Stimulated activated naive CD8-positive, alpha-beta T cell treated with anti-CD3 and anti-CD28 coated beads, Interleukin-15, Interleukin-2, amounts not matched to agents 100 ng/mL and 50 ng/mL, for 24 hours (primary cell): ENCODE data around the gene SPIRE1.

ENCODE experiments used
- H3K27ac Mint-ChIP-seq: one replicate; pipeline ENCODE4 v1.8.0; 2021; ENCODE audit warnings: mild to moderate bottlenecking, mixed read lengths
- H3K27me3 Mint-ChIP-seq: one replicate; pipeline ENCODE4 v1.8.0; 2021; ENCODE audit warnings: mixed read lengths
- H3K36me3 Mint-ChIP-seq: one replicate; pipeline ENCODE4 v1.8.0; 2021; ENCODE audit warnings: low read depth, mixed read lengths
- H3K4me1 Mint-ChIP-seq: one replicate; pipeline ENCODE4 v1.8.0; 2021; ENCODE audit warnings: low read depth, mixed read lengths
- H3K4me3 Mint-ChIP-seq: one replicate; pipeline ENCODE4 v1.8.0; 2021; ENCODE audit warnings: mild to moderate bottlenecking, mixed read lengths
- H3K9me3 Mint-ChIP-seq: one replicate; pipeline ENCODE4 v1.8.0; 2021; ENCODE audit warnings: mixed read lengths

Gene SPIRE1

DNA sequence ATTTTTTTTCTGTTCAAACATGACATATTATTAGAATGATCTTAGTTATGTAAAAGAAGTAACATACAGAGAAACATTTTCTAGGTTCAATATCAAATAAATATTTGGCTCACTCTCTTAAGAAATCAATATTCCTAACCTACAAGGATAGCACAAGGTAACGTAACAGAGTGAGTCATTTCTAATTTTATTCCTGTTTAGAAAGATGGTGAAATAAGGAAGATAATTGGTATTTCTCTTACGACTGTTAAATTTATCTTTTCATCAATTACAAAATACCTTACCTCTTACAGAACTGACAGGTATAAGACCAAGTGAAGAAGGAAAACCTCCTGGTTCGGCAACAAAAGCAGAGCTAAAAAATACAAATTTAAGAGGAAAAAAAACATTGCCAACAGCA lies 205.1 kb downstream of the SPIRE1 start:
- no peak overlapping the region for H3K27ac Mint-ChIP-seq
- H3K4me1 Mint-ChIP-seq = no peaks in the 10 kb centered on the region

DNA sequence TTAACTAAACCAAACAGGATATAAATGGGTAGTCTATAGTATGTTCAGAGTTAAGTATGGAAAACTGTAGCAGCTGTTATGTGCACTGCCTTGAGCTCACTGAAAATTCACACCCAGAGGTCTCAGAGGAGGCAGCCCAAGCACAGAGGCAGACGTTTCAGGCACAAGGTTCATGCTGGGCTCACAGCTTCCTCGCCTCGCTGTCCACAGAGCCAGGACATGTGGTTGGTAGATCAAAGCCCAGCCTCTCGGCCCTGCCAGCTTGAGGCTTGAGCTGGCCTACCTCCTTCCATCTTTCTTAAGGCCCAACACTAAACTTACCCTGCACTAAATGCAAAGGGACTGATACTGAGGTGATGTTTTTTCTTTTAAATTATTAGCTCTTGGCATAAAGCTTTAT lies 206.5 kb downstream of the SPIRE1 start:
- H3K4me3 Mint-ChIP-seq = no peak overlapping the region
- H3K27me3 Mint-ChIP-seq = no peaks in the 10 kb centered on the region
- no peak overlapping the region for H3K27ac Mint-ChIP-seq
- peaks cover 4% of the 10 kb centered on the region for H3K36me3 Mint-ChIP-seq
- H3K9me3 Mint-ChIP-seq = no peaks in the 10 kb centered on the region
- no peaks in the 10 kb centered on the region for H3K4me1 Mint-ChIP-seq

More for the DNA sequence above, 205.1 kb downstream of the SPIRE1 start:
- Mint-ChIP-seq H3K27me3 (no peaks in the 10 kb centered on the region), H3K9me3 (no peaks in the 10 kb centered on the region), H3K36me3 (peaks cover 4% of the 10 kb centered on the region), H3K4me3 (no peak overlapping the region)

DNA sequence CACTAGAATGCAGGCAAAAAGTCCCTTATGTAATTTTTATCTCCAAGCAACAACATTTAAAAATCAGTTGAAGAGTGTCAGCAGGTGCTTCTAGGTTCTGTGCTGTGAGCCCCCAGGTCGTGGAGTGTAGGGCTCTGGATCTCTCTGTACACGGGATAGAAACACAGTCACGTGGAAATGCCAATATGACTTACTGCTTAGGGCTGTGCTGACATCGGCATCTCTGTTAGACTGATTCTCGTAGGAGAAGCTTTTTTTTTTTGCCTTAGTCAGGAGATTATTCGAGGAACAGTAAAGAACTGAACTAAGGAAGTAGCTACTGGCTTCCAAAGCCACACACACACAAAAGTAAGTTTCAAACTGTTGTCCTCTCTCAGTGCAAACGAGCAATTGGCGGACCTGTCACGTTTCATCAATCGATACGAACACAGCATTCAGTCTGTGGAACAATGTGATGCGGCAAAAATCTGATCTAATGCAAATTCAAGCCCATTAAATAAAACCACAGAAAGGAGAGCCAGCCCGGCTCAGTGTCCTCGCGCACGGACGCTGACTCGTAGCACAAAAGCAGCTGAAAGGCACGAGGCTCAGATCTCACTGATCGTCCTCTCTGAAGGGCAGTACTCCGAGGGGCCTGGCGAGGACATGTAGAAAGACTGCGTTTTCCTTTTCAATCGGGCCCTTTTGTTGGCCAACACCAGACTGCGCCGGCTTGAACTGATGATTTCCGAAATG lies 208.7 kb downstream of the SPIRE1 start:
- H3K27me3 Mint-ChIP-seq = no peaks in the 10 kb centered on the region
- no peaks in the 10 kb centered on the region for H3K4me1 Mint-ChIP-seq
- peaks cover 4% of the 10 kb centered on the region for H3K36me3 Mint-ChIP-seq
- H3K9me3 Mint-ChIP-seq = no peaks in the 10 kb centered on the region
- H3K27ac Mint-ChIP-seq = no peak overlapping the region
- H3K4me3 Mint-ChIP-seq = no peak overlapping the region

DNA sequence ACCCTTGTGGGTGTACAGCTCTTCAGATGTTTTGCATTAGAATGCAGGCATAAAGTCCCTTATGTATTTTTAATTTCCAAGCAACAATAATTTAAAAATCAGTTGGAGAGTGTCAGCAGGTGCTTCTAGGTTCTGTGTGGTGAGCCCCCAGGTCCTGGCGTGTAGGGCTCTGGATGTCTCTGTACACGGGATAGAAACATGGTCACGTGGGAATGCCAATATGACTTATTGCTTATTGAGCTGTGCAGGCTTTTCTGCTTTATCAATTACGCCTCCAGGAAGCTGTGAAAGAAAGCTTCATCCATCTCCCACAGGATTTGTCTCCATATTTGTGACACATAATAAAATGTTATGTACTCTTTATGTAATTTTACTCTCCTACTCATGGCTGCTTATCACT lies 212.4 kb downstream of the SPIRE1 start:
- Mint-ChIP-seq H3K27me3 (no peaks in the 10 kb centered on the region), H3K36me3 (peaks cover 4% of the 10 kb centered on the region), H3K4me1 (no peaks in the 10 kb centered on the region)

DNA sequence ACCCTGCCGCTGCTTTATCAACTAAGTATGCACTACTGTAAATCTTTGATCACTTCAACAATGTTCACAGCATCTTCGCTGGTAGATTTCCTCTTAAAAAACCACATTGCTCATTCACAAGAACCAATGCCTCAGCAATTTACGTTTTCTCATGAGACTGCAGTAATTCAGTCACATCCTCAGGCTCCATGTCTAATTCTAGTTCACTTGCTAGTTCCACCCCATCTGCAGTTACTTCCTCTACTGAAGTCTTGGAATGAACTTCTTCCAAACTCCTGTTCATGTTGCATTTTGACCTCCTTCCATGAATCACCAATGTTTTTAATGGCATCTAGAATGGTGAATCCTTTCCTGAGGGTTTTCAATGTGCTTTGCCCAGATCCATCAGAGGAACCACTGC lies 214.4 kb downstream of the SPIRE1 start:
- Mint-ChIP-seq H3K4me1 (no peaks in the 10 kb centered on the region), H3K36me3 (no peaks in the 10 kb centered on the region), H3K27me3 (no peaks in the 10 kb centered on the region), H3K9me3 (peaks cover 4% of the 10 kb centered on the region), H3K27ac (no peak overlapping the region), H3K4me3 (no peak overlapping the region)

More for the DNA sequence above, 212.4 kb downstream of the SPIRE1 start:
- Mint-ChIP-seq H3K27ac (no peak overlapping the region), H3K4me3 (no peak overlapping the region), H3K9me3 (peaks cover 4% of the 10 kb centered on the region)

DNA sequence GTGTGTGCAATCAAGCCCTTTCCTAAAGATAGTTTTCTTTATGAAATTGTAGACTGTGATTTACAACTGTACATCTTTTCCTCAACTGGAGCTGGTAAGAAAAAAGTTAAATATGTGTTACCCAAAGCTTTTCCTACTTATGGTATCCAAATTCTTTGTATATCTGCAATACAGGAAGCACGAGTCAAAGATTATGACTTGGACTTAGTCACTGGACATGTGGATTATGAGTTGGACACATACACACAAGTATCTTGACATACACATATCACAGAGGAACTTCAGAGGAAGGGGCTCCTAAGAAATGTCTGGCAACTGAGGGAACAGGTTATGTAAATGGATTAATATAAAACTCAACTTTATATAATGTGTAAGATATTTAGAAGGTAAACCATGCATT lies 215.0 kb downstream of the SPIRE1 start:
- Mint-ChIP-seq H3K27me3 (no peaks in the 10 kb centered on the region), H3K4me3 (no peak overlapping the region), H3K27ac (no peak overlapping the region)

DNA sequence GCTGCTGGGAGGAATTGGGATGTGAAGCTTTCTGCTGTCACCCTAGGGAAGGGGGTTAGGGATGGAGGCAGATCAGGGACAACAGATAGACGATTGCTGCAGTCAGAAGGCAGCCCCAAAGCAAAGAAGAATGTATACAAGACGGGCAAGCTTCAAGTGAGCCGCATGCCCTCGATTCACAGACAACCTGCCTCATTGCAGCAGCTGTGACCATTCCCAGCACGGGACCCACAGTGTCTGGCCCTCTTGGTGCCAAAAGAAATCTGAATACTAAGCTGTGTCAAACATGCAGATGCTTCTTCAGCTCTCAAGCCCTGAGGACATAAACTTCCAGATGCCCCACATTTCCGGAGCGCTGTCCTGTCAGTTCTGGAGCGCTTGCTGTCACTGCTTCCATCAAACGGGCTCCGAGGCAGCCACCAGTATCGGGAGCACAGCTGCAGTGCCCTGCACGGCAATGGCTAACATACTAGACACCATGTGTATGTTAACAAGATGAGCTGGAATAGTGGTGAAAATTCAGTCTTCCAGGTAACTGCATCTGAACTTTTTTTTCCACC lies 216.4 kb downstream of the SPIRE1 start:
- Mint-ChIP-seq H3K9me3 (peaks cover 4% of the 10 kb centered on the region), H3K4me1 (no peaks in the 10 kb centered on the region), H3K27ac (no peak overlapping the region), H3K27me3 (no peaks in the 10 kb centered on the region), H3K4me3 (no peak overlapping the region), H3K36me3 (no peaks in the 10 kb centered on the region)

More for the DNA sequence above, 215.0 kb downstream of the SPIRE1 start:
- no peaks in the 10 kb centered on the region for H3K4me1 Mint-ChIP-seq
- H3K9me3 Mint-ChIP-seq = peaks cover 4% of the 10 kb centered on the region
- H3K36me3 Mint-ChIP-seq = no peaks in the 10 kb centered on the region

DNA sequence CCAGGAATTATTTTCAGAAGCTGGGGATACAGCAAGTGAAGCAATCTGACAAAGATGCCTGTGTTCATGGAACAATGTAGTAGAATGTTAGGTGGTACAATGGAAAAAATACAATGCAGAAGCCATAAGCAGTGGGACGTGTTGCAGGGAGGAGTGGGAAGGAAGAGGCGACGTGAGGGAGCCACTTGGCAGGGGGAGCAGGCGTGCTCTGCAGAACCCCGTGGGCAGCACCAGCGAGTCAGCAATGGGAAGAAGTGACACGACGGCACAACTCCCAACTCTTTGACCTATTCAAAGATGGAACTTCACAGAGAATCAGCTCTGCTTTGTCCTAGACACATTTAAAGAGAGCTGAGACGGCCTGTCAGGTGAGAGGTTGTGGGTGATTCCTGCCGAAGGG lies 219.7 kb downstream of the SPIRE1 start:
- no peak overlapping the region for H3K4me3 Mint-ChIP-seq
- no peaks in the 10 kb centered on the region for H3K9me3 Mint-ChIP-seq
- no peak overlapping the region for H3K27ac Mint-ChIP-seq
- peaks cover 4% of the 10 kb centered on the region for H3K36me3 Mint-ChIP-seq
- H3K27me3 Mint-ChIP-seq = no peaks in the 10 kb centered on the region
- H3K4me1 Mint-ChIP-seq = no peaks in the 10 kb centered on the region

DNA sequence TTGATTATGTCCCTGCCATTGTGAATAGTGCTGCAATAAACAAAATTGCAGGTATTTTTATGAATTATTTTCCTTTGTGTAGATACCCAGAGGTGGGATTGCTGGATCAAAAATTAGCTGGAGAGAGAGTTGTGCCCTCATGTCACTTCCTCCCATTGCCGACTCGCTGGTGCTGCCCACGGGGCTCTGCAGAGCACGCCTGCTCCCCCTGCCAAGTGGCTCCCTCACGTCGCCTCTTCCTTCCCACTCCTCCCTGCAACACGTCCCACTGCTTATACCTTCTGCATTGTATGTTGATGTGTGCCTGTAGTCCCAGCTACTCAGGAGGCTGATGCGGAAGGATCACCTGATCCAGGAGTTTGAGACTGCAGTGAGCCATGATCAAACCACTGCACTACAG lies 222.0 kb downstream of the SPIRE1 start:
- Mint-ChIP-seq H3K27me3 (no peaks in the 10 kb centered on the region), H3K27ac (no peak overlapping the region), H3K4me1 (no peaks in the 10 kb centered on the region), H3K9me3 (no peaks in the 10 kb centered on the region), H3K4me3 (no peak overlapping the region), H3K36me3 (peaks cover 12% of the 10 kb centered on the region)

DNA sequence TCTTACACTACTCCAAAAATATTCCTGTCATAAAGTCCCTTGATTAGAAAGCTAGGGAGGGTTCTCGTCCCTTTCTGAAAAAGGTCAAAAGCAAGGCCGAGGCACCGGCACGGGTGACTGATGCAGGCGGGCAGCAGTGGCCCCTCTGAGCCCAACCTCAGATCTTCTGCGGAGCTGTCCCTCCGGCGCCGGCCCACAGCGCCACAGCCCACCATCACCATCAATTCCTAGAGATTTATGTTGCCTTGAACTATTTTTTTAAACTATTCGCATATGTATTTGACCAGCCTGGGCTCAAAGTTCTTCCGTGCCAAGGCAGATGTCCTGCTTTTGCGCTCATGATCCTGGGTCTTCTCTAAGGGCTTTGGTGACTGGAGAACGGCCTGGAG lies 223.4 kb downstream of the SPIRE1 start:
- Mint-ChIP-seq H3K27me3 (no peaks in the 10 kb centered on the region), H3K9me3 (no peaks in the 10 kb centered on the region), H3K27ac (no peak overlapping the region), H3K4me1 (no peaks in the 10 kb centered on the region), H3K36me3 (peaks cover 12% of the 10 kb centered on the region), H3K4me3 (no peak overlapping the region)

DNA sequence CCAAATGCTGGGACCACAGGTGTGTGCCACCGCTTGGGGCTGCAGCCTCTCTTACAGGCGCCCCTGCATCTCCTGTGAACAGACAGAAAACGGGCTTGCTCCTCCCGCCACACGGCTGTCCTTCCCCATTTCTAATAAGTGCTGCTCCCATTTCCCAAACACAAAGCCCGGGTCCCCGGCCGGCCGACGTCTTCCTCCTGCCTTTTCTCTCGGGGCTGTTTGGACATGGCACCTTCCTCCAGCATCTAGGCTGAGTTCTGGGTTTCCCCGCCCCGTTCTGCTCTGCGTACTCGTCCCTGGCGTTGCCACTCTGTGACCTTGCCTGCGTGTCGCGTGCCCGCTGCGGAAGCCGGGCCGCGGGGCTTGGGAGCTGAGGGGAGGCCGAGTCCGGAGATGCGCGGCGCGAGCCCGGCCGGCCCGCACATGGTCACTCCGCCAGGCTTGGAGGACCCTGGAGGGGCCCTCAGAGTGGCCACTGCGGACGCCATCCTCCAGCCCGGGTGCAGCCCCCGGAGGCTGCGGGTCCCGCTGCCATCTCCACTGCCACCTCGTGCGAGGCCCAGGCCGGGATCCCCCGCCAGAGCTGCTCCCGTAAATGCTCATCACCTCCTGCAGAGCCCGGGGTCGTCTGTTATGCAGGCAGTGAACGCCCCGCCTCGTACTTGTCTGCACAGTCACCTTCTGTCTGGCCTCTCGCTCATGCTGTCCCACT lies 223.9 kb downstream of the SPIRE1 start:
- H3K9me3 Mint-ChIP-seq = no peaks in the 10 kb centered on the region
- H3K36me3 Mint-ChIP-seq = peaks cover 12% of the 10 kb centered on the region
- H3K4me3 Mint-ChIP-seq = no peak overlapping the region
- no peaks in the 10 kb centered on the region for H3K27me3 Mint-ChIP-seq
- no peaks in the 10 kb centered on the region for H3K4me1 Mint-ChIP-seq
- no peak overlapping the region for H3K27ac Mint-ChIP-seq

DNA sequence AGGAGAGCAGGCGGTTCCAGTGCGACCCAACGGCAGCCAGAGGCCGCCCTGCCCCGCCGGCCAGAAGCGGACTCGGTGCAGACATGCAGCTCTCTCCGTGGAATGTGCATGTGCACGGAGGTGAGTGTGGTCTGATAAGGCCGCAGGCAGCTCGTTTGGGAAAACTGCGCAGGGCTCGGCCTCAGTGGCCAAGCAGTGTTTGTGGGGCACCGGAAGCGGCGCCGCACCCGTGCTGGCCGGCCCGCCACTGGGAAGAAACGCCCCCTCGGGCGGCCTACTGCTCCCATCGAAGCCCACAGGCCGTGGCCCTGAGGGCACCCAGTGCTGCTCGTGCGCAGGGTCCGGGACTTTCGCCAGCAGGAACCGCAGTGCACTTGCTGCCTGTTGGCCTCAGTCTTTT lies 225.0 kb downstream of the SPIRE1 start:
- H3K36me3 Mint-ChIP-seq = peaks cover 12% of the 10 kb centered on the region
- H3K4me1 Mint-ChIP-seq = peaks cover under 1% of the 10 kb centered on the region
- H3K9me3 Mint-ChIP-seq = no peaks in the 10 kb centered on the region
- H3K27me3 Mint-ChIP-seq = no peaks in the 10 kb centered on the region
- H3K27ac Mint-ChIP-seq = no peak overlapping the region
- H3K4me3 Mint-ChIP-seq = no peak overlapping the region

DNA sequence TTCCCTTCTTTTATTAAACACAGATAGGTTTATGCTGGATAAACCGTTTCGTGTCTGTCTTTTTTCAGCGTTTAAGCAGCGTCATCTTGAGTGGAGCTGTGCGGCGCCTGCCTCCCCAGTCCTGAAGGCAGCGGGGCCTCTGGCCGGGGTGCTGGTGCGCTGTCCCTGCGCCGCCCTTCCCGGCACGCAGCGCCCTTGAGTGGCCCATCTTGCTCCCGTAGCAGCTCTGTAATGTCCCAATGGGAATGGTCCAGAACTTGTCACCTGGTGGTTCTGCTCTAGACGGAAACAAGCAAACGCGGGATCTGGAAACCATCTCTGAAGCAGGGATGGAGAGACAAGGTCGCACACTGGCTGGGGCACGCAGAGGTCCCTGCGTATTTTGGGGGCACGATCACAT lies 225.7 kb downstream of the SPIRE1 start:
- H3K27ac Mint-ChIP-seq = no peak overlapping the region
- no peak overlapping the region for H3K4me3 Mint-ChIP-seq
- H3K9me3 Mint-ChIP-seq = no peaks in the 10 kb centered on the region
- H3K27me3 Mint-ChIP-seq = no peaks in the 10 kb centered on the region
- H3K4me1 Mint-ChIP-seq = peaks cover 5% of the 10 kb centered on the region
- peaks cover 12% of the 10 kb centered on the region for H3K36me3 Mint-ChIP-seq

DNA sequence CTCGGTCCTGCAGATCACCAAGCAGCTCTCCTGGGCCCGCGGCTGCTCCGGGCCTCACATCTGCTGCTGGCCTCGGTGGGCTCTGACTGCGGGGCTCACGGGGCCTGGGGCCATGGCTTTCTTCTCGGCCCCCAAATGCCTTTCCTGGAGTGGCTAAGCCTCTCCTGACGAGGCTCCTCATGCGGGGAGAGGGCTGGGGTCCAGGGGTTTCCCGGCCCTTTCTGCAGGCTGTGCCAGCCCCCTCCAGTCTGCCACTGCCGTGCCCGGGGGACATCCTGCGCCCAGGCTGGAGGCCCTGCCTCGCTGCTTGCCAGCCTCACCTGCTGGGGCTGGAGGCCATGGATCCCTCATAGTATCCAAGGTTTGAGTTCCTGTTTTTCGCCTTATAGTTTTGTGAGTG lies 226.3 kb downstream of the SPIRE1 start:
- Mint-ChIP-seq H3K36me3 (peaks cover 12% of the 10 kb centered on the region), H3K9me3 (no peaks in the 10 kb centered on the region), H3K4me3 (no peak overlapping the region)

DNA sequence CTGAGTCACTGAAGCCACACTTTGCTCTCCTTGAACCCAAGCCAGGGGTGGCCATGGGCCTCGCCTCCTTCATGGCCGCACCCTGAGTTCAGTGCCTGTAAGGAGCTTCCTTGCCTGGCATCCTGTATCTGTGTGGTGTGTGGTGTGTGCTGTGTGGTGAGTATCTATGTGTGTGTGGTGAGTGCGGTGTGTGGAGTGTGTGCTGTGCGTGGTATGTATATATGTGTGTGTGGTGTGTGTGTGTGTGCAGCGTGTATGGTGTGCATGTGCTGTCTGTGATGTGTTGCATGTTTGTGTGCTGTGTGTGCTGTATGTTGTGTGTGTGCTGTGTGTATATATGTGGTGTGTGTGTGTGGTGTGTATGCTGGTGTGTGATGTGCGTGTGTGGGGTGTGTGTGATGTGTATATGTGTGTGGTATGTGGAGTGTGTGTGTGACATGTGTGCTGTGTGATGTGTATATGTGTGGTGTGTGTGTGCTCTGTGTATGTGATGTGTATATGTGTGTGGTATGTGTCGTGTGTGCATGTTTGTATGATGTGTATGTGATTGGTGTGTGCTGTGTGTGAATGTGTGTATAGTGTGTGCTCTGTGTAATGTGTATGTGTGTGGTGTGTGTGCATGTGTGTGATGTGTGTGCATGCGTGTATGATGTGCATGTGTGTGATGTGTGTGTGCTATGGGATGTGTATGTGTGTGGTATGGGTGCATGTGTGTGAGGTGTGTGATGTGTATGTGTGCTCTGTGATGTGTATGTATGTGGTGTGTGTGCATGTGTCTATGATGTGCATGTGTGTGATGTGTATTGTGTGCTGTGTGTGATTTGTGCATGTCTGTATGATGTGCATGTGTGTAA lies 227.5 kb downstream of the SPIRE1 start:
- H3K36me3 Mint-ChIP-seq = peaks cover 12% of the 10 kb centered on the region
- H3K27ac Mint-ChIP-seq = no peak overlapping the region
- H3K4me1 Mint-ChIP-seq = peaks cover 12% of the 10 kb centered on the region
- H3K4me3 Mint-ChIP-seq = no peak overlapping the region
- no peaks in the 10 kb centered on the region for H3K27me3 Mint-ChIP-seq
- no peaks in the 10 kb centered on the region for H3K9me3 Mint-ChIP-seq

More for the DNA sequence above, 226.3 kb downstream of the SPIRE1 start:
- no peak overlapping the region for H3K27ac Mint-ChIP-seq
- H3K27me3 Mint-ChIP-seq = no peaks in the 10 kb centered on the region
- peaks cover 11% of the 10 kb centered on the region for H3K4me1 Mint-ChIP-seq
